Neural progenitor cell (in vitro differentiated cells): ENCODE results near the gene ARIH2. TPM values are rescaled to one million over a fixed set of nuclear protein-coding genes. Genes with fewer than 3 reads are reported as not detected.

Experiments
- DNase-seq: peaks from one replicate; pipeline ENCODE4 v3.0.0-alpha.2; 2016; ENCODE audit warnings: low spot score
- H2AFZ ChIP-seq: fragments of 200-600 bp; sonication (generic); replicated peaks from 2 replicates; pipeline ENCODE4 v1.6.1; 2016; ENCODE audit warnings: antibody characterized with exemption
- H3F3A ChIP-seq: fragments of 200-600 bp; sonication (generic); 2 replicates; pipeline ENCODE4 v1.6.1; 2016; ENCODE audit warnings: antibody characterized with exemption, low read depth
- H3K27ac ChIP-seq: fragments of 200-600 bp; sonication (generic); 2 replicates; pipeline ENCODE4 v1.5.1; 2016; ENCODE audit warnings: mild to moderate bottlenecking
- H3K27me3 ChIP-seq: fragments of 200-600 bp; sonication (generic); 2 replicates; pipeline ENCODE4 v1.6.1; 2016; ENCODE audit warnings: mild to moderate bottlenecking, moderate library complexity
- H3K36me3 ChIP-seq: fragments of 200-600 bp; sonication (generic); 2 replicates; pipeline ENCODE4 v1.5.1; 2016
- H3K4me1 ChIP-seq: fragments of 200-600 bp; sonication (generic); 2 replicates; pipeline ENCODE4 v1.6.1; 2016; ENCODE audit warnings: mixed run types
- H3K4me2 ChIP-seq: fragments of 200-600 bp; sonication (generic); 2 replicates; pipeline ENCODE4 v1.6.1; 2016
- H3K4me3 ChIP-seq: fragments of 200-600 bp; sonication (generic); 2 replicates; pipeline ENCODE4 v1.5.1; 2016
- H3K79me2 ChIP-seq: fragments of 200-600 bp; sonication (generic); 2 replicates; pipeline ENCODE4 v1.6.1; 2016; ENCODE audit warnings: low read depth
- H3K9ac ChIP-seq: fragments of 200-600 bp; sonication (generic); 2 replicates; pipeline ENCODE4 v1.6.1; 2016
- H3K9me3 ChIP-seq: fragments of 200-600 bp; sonication (generic); 2 replicates; pipeline ENCODE4 v1.5.1; 2016; ENCODE audit warnings: low read depth
- H4K20me1 ChIP-seq: fragments of 200-600 bp; sonication (generic); 2 replicates; pipeline ENCODE4 v1.6.1; 2016; ENCODE audit warnings: low read depth
- H3K27ac Mint-ChIP-seq: 3 replicates; pipeline ENCODE4 v1.8.0; 2021; ENCODE audit warnings: mixed read lengths
- H3K27me3 Mint-ChIP-seq: 2 replicates; pipeline ENCODE4 v1.8.0; 2022; ENCODE audit warnings: low read depth, mild to moderate bottlenecking, inconsistent platforms, moderate library complexity, mixed read lengths; ENCODE audit not compliant: insufficient read depth
- H3K36me3 Mint-ChIP-seq: 3 replicates; pipeline ENCODE4 v1.8.0; 2021; ENCODE audit warnings: mixed read lengths
- H3K4me1 Mint-ChIP-seq: 3 replicates; pipeline ENCODE4 v1.8.0; 2021; ENCODE audit warnings: mixed read lengths
- H3K4me3 Mint-ChIP-seq: 3 replicates; pipeline ENCODE4 v1.8.0; 2021; ENCODE audit warnings: mild to moderate bottlenecking, moderate library complexity, mixed read lengths
- H3K9me3 Mint-ChIP-seq: 3 replicates; pipeline ENCODE4 v1.8.0; 2020; ENCODE audit warnings: mixed read lengths
- CTCF ChIP-seq: fragments of 200-600 bp; sonication (generic); IDR thresholded peaks from 2 replicates; pipeline ENCODE4 v1.5.1; 2017; ENCODE audit warnings: antibody characterized with exemption, mild to moderate bottlenecking
- EZH2 ChIP-seq: fragments of 200-600 bp; sonication (generic); IDR thresholded peaks from 2 replicates; pipeline ENCODE4 v1.6.1; 2017; ENCODE audit warnings: antibody characterized with exemption, mild to moderate bottlenecking, moderate library complexity
- EZH2phosphoT487 ChIP-seq: fragments of 200-600 bp; sonication (generic); IDR thresholded peaks from 2 replicates; pipeline ENCODE4 v1.6.1; 2017; ENCODE audit warnings: antibody characterized with exemption
- total RNA-seq: library from RNA; depleted of rRNA; stranded (reverse); fragments of >200 nt; gene quantifications from 2 replicates; pipeline ENCODE4 v1.2.3, GENCODE V29; 2015; ENCODE audit warnings: low replicate concordance

ARIH2 gene
- total RNA-seq, 1 donor from 2014 or later = 101 TPM

GRCh38 chr3:48985831-48986376 lies 67.3 kb downstream of the ARIH2 start:
- no peaks in the 10 kb centered on the region for H3K27me3 ChIP-seq
- Mint-ChIP-seq H3K27me3 (peaks cover 11% of the 10 kb centered on the region), H3K4me3 (no peak overlapping the region), H3K36me3 (peaks cover 13% of the 10 kb centered on the region), H3K9me3 (no peaks in the 10 kb centered on the region), H3K4me1 (peaks cover 16% of the 10 kb centered on the region), H3K27ac (no peak overlapping the region)
- H3K4me1 ChIP-seq = peaks cover 6% of the 10 kb centered on the region
- no peak overlapping the region for H3K9ac ChIP-seq
- H3K4me2 ChIP-seq = no peak overlapping the region
- no peak for DNase-seq
- H3K79me2 ChIP-seq = peaks cover 23% of the 10 kb centered on the region
- H3F3A ChIP-seq = peaks cover 24% of the 10 kb centered on the region
- H3K9me3 ChIP-seq = no peaks in the 10 kb centered on the region
- H3K4me3 ChIP-seq = no peak overlapping the region
- H3K27ac ChIP-seq = no peak overlapping the region
- no peak overlapping the region for H2AFZ ChIP-seq
- H4K20me1 ChIP-seq = no peaks in the 10 kb centered on the region
- TF ChIP-seq EZH2phosphoT487 = no peak
- TF ChIP-seq CTCF = no peak
- TF ChIP-seq EZH2 = no peak
- H3K36me3 ChIP-seq = no peaks in the 10 kb centered on the region

GRCh38 chr3:48989126-48989795 lies 70.6 kb downstream of the ARIH2 start:
- Histone ChIP-seq H2AFZ (peak overlapping the region; percentile 82), H3K4me3 (peak overlapping the region; percentile 85), H3K4me1 (peaks cover 17% of the 10 kb centered on the region), H3K4me2 (peak overlapping the region; percentile 94), H3K27me3 (no peaks in the 10 kb centered on the region), H3K79me2 (peaks cover 43% of the 10 kb centered on the region), H3K9ac (no peak overlapping the region), H3K9me3 (no peaks in the 10 kb centered on the region), H3F3A (peaks cover 24% of the 10 kb centered on the region), H3K36me3 (no peaks in the 10 kb centered on the region), H4K20me1 (no peaks in the 10 kb centered on the region), H3K27ac (peak overlapping the region; percentile 60)
- no peaks in the 10 kb centered on the region for H3K9me3 Mint-ChIP-seq
- peaks cover 26% of the 10 kb centered on the region for H3K4me1 Mint-ChIP-seq
- peak overlapping the region; percentile 87 for H3K27ac Mint-ChIP-seq
- H3K4me3 Mint-ChIP-seq = peak overlapping the region; percentile 91
- DNase-seq = no peak
- TF ChIP-seq EZH2 (no peak), EZH2phosphoT487 (no peak), CTCF (no peak)
- H3K27me3 Mint-ChIP-seq = peaks cover 7% of the 10 kb centered on the region
- peaks cover 8% of the 10 kb centered on the region for H3K36me3 Mint-ChIP-seq

GRCh38 chr3:48989796-48990635 lies 71.4 kb downstream of the ARIH2 start, which contains the start of gene P4HTM:
P4HTM (plus strand) TSS chr3:48990241; CDS start chr3:48990257, 16 bp downstream.
- Histone ChIP-seq H3K4me2 (peak within 1 kb of the TSS; percentile 94), H3K27me3 (no peaks in the 10 kb centered on the region), H3K27ac (peak within 1 kb of the TSS; percentile 60), H3K9ac (peak within 1 kb of the TSS; percentile 63), H3K79me2 (peaks cover 43% of the 10 kb centered on the region), H3K4me1 (peaks cover 17% of the 10 kb centered on the region), H3K36me3 (no peaks in the 10 kb centered on the region), H3K4me3 (peak within 1 kb of the TSS; percentile 85), H3K9me3 (no peaks in the 10 kb centered on the region), H3F3A (peaks cover 24% of the 10 kb centered on the region), H2AFZ (peak within 1 kb of the TSS; percentile 82), H4K20me1 (no peaks in the 10 kb centered on the region)
- Mint-ChIP-seq H3K36me3 (peaks cover 8% of the 10 kb centered on the region), H3K9me3 (no peaks in the 10 kb centered on the region), H3K27ac (peak within 1 kb of the TSS; percentile 87), H3K4me3 (peak within 1 kb of the TSS; percentile 91), H3K4me1 (peaks cover 26% of the 10 kb centered on the region), H3K27me3 (peaks cover 7% of the 10 kb centered on the region)
- TF ChIP-seq CTCF (peak; percentile 42), EZH2phosphoT487 (no peak)
- DNase-seq = peak; percentile 89
